HG02610 (cell line): Measurements from ENCODE around the gene PKP4.

Source experiments
- ATAC-seq: cut with Tn5 transposase; IDR thresholded peaks from one replicate; pipeline ENCODE4 v1.9.1; 2021; ENCODE audit warnings: mild to moderate bottlenecking, moderate library complexity; ENCODE audit not compliant: unreplicated experiment

Gene PKP4

GRCh38 chr2:158635961-158636601 is 179.3 kb downstream of the PKP4 start:
- ATAC-seq = no peak

- no peak for ATAC-seq
Observed at GRCh38 chr2:158637357-158637756, 180.6 kb downstream of the PKP4 start.

- ATAC-seq = no peak
Observed at GRCh38 chr2:158644139-158644538, 187.4 kb downstream of the PKP4 start.

- no peak for ATAC-seq
Observed at GRCh38 chr2:158645299-158645698, 188.5 kb downstream of the PKP4 start.

GRCh38 chr2:158647436-158648231 is 190.9 kb downstream of the PKP4 start:
- ATAC-seq = no peak

GRCh38 chr2:158649846-158650245 is 193.1 kb downstream of the PKP4 start:
- ATAC-seq = no peak

- ATAC-seq = no peak
Observed at GRCh38 chr2:158650646-158651357, 194.1 kb downstream of the PKP4 start.

- no peak for ATAC-seq
Observed at GRCh38 chr2:158651358-158652057, 194.8 kb downstream of the PKP4 start.

- ATAC-seq = no peak
Observed at GRCh38 chr2:158655628-158656027, 198.9 kb downstream of the PKP4 start.

- ATAC-seq = no peak
Observed at GRCh38 chr2:158656492-158657229, 199.9 kb downstream of the PKP4 start.

- ATAC-seq = no peak
Observed at GRCh38 chr2:158658396-158658795, 201.6 kb downstream of the PKP4 start.

GRCh38 chr2:158659483-158659882 is 202.7 kb downstream of the PKP4 start:
- ATAC-seq = no peak

- ATAC-seq = no peak
Observed at GRCh38 chr2:158661231-158661630, 204.5 kb downstream of the PKP4 start.

GRCh38 chr2:158662421-158662820 is 205.7 kb downstream of the PKP4 start:
- no peak for ATAC-seq

GRCh38 chr2:158663796-158664195 is 207.0 kb downstream of the PKP4 start:
- no peak for ATAC-seq

- no peak for ATAC-seq
Observed at GRCh38 chr2:158664987-158665386, 208.2 kb downstream of the PKP4 start.

GRCh38 chr2:158665536-158666302 is 209.0 kb downstream of the PKP4 start:
- ATAC-seq = no peak

GRCh38 chr2:158666969-158667368 is 210.2 kb downstream of the PKP4 start:
- no peak for ATAC-seq

GRCh38 chr2:158667586-158667985 is 210.8 kb downstream of the PKP4 start:
- no peak for ATAC-seq
